WI38 (cell line): Measurements from ENCODE around the gene EPYC.

Experiments
- H3K4me3 ChIP-seq: 2 replicates; pipeline ENCODE4 v1.5.1; 2011; ENCODE audit warnings: low read depth, mild to moderate bottlenecking, control low read depth, low read length
- TF ChIP-seq, protein P1 (sequence below): IDR thresholded peaks from 2 replicates; pipeline ENCODE4 v1.5.1; 2012; ENCODE audit warnings: low read depth, mild to moderate bottlenecking, control low read depth, low read length

Gene EPYC

DNA sequence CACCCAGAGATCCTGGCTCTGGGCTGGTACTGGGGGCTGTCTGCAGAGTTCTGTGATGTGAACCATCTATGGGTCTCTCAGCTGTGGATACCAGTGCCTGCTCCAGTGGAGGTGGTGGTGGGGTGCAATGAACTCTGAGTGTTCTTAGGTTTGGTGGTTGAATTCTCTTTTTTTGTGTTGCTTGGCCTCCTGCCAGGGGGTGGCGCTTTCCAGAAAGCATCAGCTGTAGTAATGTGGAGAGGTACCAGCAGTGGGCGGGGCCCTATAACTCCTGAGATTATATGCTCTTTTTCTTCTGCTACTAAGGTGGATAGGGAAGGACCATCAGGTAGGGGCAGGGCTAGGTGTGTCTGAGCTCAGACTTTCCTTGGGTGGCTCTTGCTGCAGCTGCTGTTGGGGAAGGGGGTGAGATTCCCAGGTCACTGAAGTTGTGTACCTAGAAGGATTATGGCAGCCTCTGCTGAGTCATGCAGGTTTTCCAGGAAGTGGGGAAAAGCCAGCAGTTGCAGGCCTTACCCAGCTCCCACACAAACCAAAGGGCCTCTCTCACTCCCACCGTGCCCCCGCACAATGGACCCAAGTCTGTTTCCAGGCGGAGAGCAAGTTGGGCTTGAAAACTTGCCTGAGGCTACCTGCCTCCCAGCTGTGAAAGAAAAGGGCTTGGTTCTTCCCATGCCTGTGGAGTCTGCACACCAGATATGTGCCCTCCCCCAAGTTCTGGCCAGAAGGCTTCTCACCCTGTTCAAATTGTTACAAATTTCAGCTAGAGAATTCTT lies 68.4 kb downstream of the EPYC start:
- TF ChIP-seq, protein P1, sequence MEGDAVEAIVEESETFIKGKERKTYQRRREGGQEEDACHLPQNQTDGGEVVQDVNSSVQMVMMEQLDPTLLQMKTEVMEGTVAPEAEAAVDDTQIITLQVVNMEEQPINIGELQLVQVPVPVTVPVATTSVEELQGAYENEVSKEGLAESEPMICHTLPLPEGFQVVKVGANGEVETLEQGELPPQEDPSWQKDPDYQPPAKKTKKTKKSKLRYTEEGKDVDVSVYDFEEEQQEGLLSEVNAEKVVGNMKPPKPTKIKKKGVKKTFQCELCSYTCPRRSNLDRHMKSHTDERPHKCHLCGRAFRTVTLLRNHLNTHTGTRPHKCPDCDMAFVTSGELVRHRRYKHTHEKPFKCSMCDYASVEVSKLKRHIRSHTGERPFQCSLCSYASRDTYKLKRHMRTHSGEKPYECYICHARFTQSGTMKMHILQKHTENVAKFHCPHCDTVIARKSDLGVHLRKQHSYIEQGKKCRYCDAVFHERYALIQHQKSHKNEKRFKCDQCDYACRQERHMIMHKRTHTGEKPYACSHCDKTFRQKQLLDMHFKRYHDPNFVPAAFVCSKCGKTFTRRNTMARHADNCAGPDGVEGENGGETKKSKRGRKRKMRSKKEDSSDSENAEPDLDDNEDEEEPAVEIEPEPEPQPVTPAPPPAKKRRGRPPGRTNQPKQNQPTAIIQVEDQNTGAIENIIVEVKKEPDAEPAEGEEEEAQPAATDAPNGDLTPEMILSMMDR: no peak
- no peak overlapping the region for H3K4me3 ChIP-seq

DNA sequence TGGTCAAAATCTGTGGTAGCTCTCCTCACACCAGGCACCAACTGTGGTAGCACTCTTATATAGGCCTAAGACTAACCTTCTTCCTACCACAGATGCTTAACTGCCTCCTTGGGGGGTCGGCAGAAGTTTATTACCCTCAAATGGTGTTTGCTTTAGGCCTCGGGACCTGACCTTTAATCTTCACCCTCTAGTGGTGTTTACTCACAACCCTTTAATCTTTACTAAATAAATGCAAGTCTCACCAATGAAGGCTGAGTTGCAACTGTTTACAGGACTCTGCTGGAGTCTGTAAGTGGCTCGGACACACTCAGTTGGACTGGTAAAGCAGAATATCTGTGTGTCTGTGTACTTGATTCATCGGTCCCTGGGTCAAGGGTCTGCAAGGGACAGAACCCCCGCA lies 79.2 kb downstream of the EPYC start:
- TF ChIP-seq, protein P1: no peak
- H3K4me3 ChIP-seq: no peak overlapping the region

DNA sequence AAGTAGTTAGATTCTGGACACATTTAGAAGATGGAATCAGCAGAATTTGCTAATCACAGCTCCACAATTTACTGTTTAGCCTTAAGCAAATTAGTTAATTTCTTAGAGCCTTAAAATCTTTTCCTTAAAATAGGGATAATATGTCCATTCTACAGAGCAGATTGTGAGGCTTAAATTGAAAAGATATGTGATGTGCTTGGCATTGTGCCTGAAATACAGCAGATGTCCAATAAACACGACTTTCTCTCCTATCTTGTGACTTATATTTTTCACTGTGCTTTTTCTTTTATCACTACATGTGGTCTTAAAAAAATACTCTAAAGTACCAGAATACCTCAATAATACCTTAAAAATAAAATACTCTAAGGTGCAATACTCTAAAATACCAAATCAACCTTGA lies 80.4 kb downstream of the EPYC start:
- TF ChIP-seq, protein P1: no peak
- H3K4me3 ChIP-seq: no peak overlapping the region

DNA sequence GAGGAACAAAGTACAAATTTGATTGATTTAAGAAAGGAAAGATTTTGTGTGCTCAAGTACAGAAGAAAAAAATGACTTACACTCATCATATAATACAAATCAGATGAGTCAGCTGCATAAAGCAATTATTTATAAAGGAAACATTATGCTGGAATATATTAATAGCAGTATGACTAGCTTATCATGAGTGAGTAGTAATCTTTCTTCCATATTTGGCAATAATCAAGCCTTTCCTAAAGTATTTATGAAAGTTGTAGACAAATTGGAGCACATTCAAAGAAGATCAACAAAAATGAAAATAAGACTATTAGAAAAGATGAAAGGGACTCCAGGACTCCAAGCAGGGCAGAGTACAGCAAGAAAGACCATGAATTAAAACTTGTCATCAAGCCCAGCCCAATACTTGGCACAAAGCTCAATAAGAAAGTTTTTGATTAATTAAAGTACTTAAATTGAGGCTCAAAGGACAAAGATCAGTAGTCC lies 82.6 kb downstream of the EPYC start:
- no peak overlapping the region for H3K4me3 ChIP-seq
- TF ChIP-seq, protein P1: no peak

- TF ChIP-seq, protein P1: no peak
- H3K4me3 ChIP-seq: no peak overlapping the region
These were observed 83.2 kb downstream of the EPYC start for GRCh38 chr12:90921536-90921935.

DNA sequence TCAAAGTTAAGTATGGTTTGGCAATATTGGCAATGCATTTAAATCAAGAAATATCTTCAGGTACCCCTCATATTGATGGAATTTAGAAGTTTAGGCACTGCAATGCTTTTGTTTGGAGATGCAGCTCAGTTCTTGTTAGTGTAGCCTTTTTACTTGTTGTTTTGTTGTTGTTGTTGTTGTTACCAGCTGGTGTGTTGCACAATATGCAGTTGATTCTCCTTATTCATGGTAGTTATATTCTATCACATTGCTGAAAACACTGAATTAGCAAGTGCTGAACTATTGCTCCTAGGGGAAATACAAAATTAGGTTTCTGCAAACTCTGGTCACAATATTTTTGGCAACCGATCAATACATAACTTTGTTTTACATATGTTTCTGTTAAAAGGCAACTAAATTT lies 84.5 kb downstream of the EPYC start:
- TF ChIP-seq, protein P1: no peak
- H3K4me3 ChIP-seq: no peak overlapping the region

- TF ChIP-seq, protein P1: no peak
- no peak overlapping the region for H3K4me3 ChIP-seq
These were observed 87.3 kb downstream of the EPYC start for GRCh38 chr12:90917431-90917830.
